Activated CD4-positive, alpha-beta T cell treated with anti-CD3 and anti-CD28 coated beads for 36 hours (primary cell): ENCODE data around the gene GRN. TPM values are rescaled to one million over a fixed set of nuclear protein-coding genes. Genes with fewer than 3 reads are reported as not detected.

ENCODE experiments used
- ATAC-seq: fragments of 200-7000 bp; cut with Tn5 transposase; one replicate; pipeline ENCODE4 v1.10.0; 2021; ENCODE audit warnings: mild to moderate bottlenecking, moderate library complexity
- CTCF ChIA-PET: fragments of 350-600 bp; sonication (Branson Sonifier 250); formaldehyde crosslinking; loops from one replicate; lab custom pipeline; 2021; ENCODE audit warnings: antibody characterized with exemption; lab: Charles Lee
- POLR2A ChIA-PET: fragments of 350-600 bp; sonication (Branson Sonifier 250); formaldehyde crosslinking; loops from one replicate; lab custom pipeline; 2021; ENCODE audit warnings: antibody characterized with exemption, inconsistent platforms; lab: Charles Lee
- DNase-seq: peaks from one replicate; pipeline ENCODE4 v3.0.0-alpha.2; 2020
- H3K27ac Mint-ChIP-seq: one replicate; pipeline ENCODE4 v1.8.0; 2021; ENCODE audit warnings: mixed read lengths
- H3K27me3 Mint-ChIP-seq: one replicate; pipeline ENCODE4 v1.8.0; 2021; ENCODE audit warnings: mixed read lengths
- H3K36me3 Mint-ChIP-seq: one replicate; pipeline ENCODE4 v1.8.0; 2021; ENCODE audit warnings: low read depth, mixed read lengths
- H3K4me1 Mint-ChIP-seq: one replicate; pipeline ENCODE4 v1.8.0; 2021; ENCODE audit warnings: mixed read lengths
- H3K4me3 Mint-ChIP-seq: one replicate; pipeline ENCODE4 v1.8.0; 2021; ENCODE audit warnings: mild to moderate bottlenecking, moderate library complexity, mixed read lengths
- H3K9me3 Mint-ChIP-seq: one replicate; pipeline ENCODE4 v1.8.0; 2021; ENCODE audit warnings: low read depth, mixed read lengths
- intact Hi-C, 2 experiments: fragments of 100-400 bp; cut with DNase I in 1 of 2; cut with micrococcal nuclease in 1 of 2; formaldehyde crosslinking; loops; one replicate each; pipeline versions ENCODE4 v1.14.2 to v1.15.1; 2022 to 2024; cut with DNase I, micrococcal nuclease
- total RNA-seq, 2 experiments: library from RNA; stranded (reverse); gene quantifications; one replicate each; pipeline ENCODE4 v1.2.3, GENCODE V29; 2021

The GRN gene
- total RNA-seq, 2 experiments from 2014 or later: 35.4 to 68.0 TPM

GRCh38 chr17:44353672-44354331 is 8.7 kb downstream of the GRN start:
- intact Hi-C loops: no loop called here
- Mint-ChIP-seq H3K9me3 (no peaks in the 10 kb centered on the region), H3K27me3 (no peaks in the 10 kb centered on the region), H3K4me1 (no peaks in the 10 kb centered on the region), H3K36me3 (peaks cover 3% of the 10 kb centered on the region), H3K4me3 (peak overlapping the region; percentile 23), H3K27ac (no peak overlapping the region)
- POLR2A ChIA-PET: interaction anchor here (0.6 kb wide), 1 partner anchor 37 kb away, joined by 5 read pairs; no protein-coding TSS in a partner anchor
- CTCF ChIA-PET: interaction anchor here (0.6 to 3.3 kb wide), 12 partner anchors 8 to 152 kb away, joined by 3 to 19 read pairs (median 3); partner anchors contain the start of genes FAM171A2 and GRN
- DNase-seq (peak; percentile 43), ATAC-seq (no peak)

GRCh38 chr17:44354582-44355561 is 9.8 kb downstream of the GRN start:
- H3K27me3 Mint-ChIP-seq: no peaks in the 10 kb centered on the region
- ATAC-seq (peak; percentile 40), DNase-seq (peak; percentile 75)
- H3K4me1 Mint-ChIP-seq: no peaks in the 10 kb centered on the region
- H3K27ac Mint-ChIP-seq: no peak overlapping the region
- H3K9me3 Mint-ChIP-seq: no peaks in the 10 kb centered on the region
- intact Hi-C loops: no loop called here
- ChIA-PET CTCF (interaction anchor here (0.6 to 3.3 kb wide), 11 partner anchors 8 to 477 kb away, joined by 3 to 19 read pairs (median 4); partner anchors contain the start of genes FAM171A2 and GRN), POLR2A (no interaction called here)
- H3K4me3 Mint-ChIP-seq: peak overlapping the region; percentile 44
- H3K36me3 Mint-ChIP-seq: peaks cover 3% of the 10 kb centered on the region

- no peak overlapping the region for H3K4me3 Mint-ChIP-seq
- no peaks in the 10 kb centered on the region for H3K9me3 Mint-ChIP-seq
- ATAC-seq (no peak), DNase-seq (no peak)
- H3K36me3 Mint-ChIP-seq: peaks cover 3% of the 10 kb centered on the region
- POLR2A ChIA-PET: no interaction called here
- CTCF ChIA-PET: interaction anchor here (1.0 to 3.3 kb wide), 3 partner anchors 10 to 478 kb away, joined by 3 to 19 read pairs (median 4); partner anchors contain the start of gene GRN
- intact Hi-C loops: no loop called here
- no peaks in the 10 kb centered on the region for H3K4me1 Mint-ChIP-seq
- no peak overlapping the region for H3K27ac Mint-ChIP-seq
- H3K27me3 Mint-ChIP-seq: no peaks in the 10 kb centered on the region
Measured at GRCh38 chr17:44355642-44356099, 10.6 kb downstream of the GRN start.

GRCh38 chr17:44356241-44356640 is 11.1 kb downstream of the GRN start:
- H3K9me3 Mint-ChIP-seq: no peaks in the 10 kb centered on the region
- intact Hi-C loops: no loop called here
- CTCF ChIA-PET: interaction anchor here (0.9 to 3.3 kb wide), 4 partner anchors 11 to 478 kb away, joined by 3 to 19 read pairs (median 4); partner anchors contain the start of gene GRN
- ATAC-seq (no peak), DNase-seq (no peak)
- H3K36me3 Mint-ChIP-seq: peaks cover 3% of the 10 kb centered on the region
- H3K27ac Mint-ChIP-seq: no peak overlapping the region
- POLR2A ChIA-PET: no interaction called here
- no peaks in the 10 kb centered on the region for H3K4me1 Mint-ChIP-seq
- no peak overlapping the region for H3K4me3 Mint-ChIP-seq
- H3K27me3 Mint-ChIP-seq: no peaks in the 10 kb centered on the region

- no peak overlapping the region for H3K4me3 Mint-ChIP-seq
- DNase-seq (no peak), ATAC-seq (no peak)
- H3K4me1 Mint-ChIP-seq: no peaks in the 10 kb centered on the region
- intact Hi-C loops: no loop called here
- ChIA-PET CTCF (interaction anchor here (1.0 to 2.3 kb wide), 5 partner anchors 9 to 146 kb away, joined by 3 to 12 read pairs (median 6); partner anchors contain the start of gene GRN), POLR2A (no interaction called here)
- H3K9me3 Mint-ChIP-seq: no peaks in the 10 kb centered on the region
- H3K27me3 Mint-ChIP-seq: peaks cover 4% of the 10 kb centered on the region
- no peak overlapping the region for H3K27ac Mint-ChIP-seq
- no peaks in the 10 kb centered on the region for H3K36me3 Mint-ChIP-seq
Measured at GRCh38 chr17:44358066-44358465, 13.0 kb downstream of the GRN start.

GRCh38 chr17:44359006-44359405 is 13.9 kb downstream of the GRN start:
- intact Hi-C loops: no loop called here
- ATAC-seq (no peak), DNase-seq (no peak)
- ChIA-PET CTCF (interaction anchor here (1.2 to 2.3 kb wide), 3 partner anchors 8 to 17 kb away, joined by 3 to 12 read pairs (median 7); partner anchors contain the start of gene GRN), POLR2A (no interaction called here)
- Mint-ChIP-seq H3K4me3 (no peak overlapping the region), H3K4me1 (peaks cover 2% of the 10 kb centered on the region), H3K27ac (no peak overlapping the region), H3K36me3 (no peaks in the 10 kb centered on the region), H3K9me3 (no peaks in the 10 kb centered on the region), H3K27me3 (peaks cover 4% of the 10 kb centered on the region)

GRCh38 chr17:44359458-44360143 is 14.5 kb downstream of the GRN start:
- intact Hi-C loops: no loop called here
- ChIA-PET CTCF (interaction anchor here (0.7 to 4.3 kb wide), 2 partner anchors 9 kb away, joined by 3 to 25 read pairs; no protein-coding TSS in a partner anchor), POLR2A (interaction anchor here (0.6 kb wide), 2 partner anchors 138 to 175 kb away, joined by 3 to 4 read pairs; no protein-coding TSS in a partner anchor)
- DNase-seq (no peak), ATAC-seq (no peak)
- peaks cover 4% of the 10 kb centered on the region for H3K27me3 Mint-ChIP-seq
- no peaks in the 10 kb centered on the region for H3K36me3 Mint-ChIP-seq
- no peaks in the 10 kb centered on the region for H3K9me3 Mint-ChIP-seq
- peaks cover 2% of the 10 kb centered on the region for H3K4me1 Mint-ChIP-seq
- no peak overlapping the region for H3K4me3 Mint-ChIP-seq
- no peak overlapping the region for H3K27ac Mint-ChIP-seq

GRCh38 chr17:44360144-44360533 is 15.0 kb downstream of the GRN start:
- CTCF ChIA-PET: interaction anchor here (0.6 to 4.3 kb wide), 4 partner anchors 9 to 15 kb away, joined by 3 to 25 read pairs (median 12); partner anchors contain the start of gene GRN
- no peak for ATAC-seq
- intact Hi-C loops: no loop called here
- Mint-ChIP-seq H3K4me1 (peaks cover 2% of the 10 kb centered on the region), H3K27me3 (peaks cover 8% of the 10 kb centered on the region), H3K36me3 (no peaks in the 10 kb centered on the region), H3K9me3 (no peaks in the 10 kb centered on the region), H3K4me3 (no peak overlapping the region), H3K27ac (no peak overlapping the region)
- no peak for DNase-seq
- POLR2A ChIA-PET: interaction anchor here (0.6 kb wide), 2 partner anchors 138 to 175 kb away, joined by 3 to 4 read pairs; no protein-coding TSS in a partner anchor

- H3K9me3 Mint-ChIP-seq: no peaks in the 10 kb centered on the region
- peaks cover 12% of the 10 kb centered on the region for H3K27me3 Mint-ChIP-seq
- no peak overlapping the region for H3K4me3 Mint-ChIP-seq
- no peaks in the 10 kb centered on the region for H3K36me3 Mint-ChIP-seq
- DNase-seq (no peak), ATAC-seq (no peak)
- H3K4me1 Mint-ChIP-seq: peaks cover 2% of the 10 kb centered on the region
- H3K27ac Mint-ChIP-seq: no peak overlapping the region
- ChIA-PET CTCF (interaction anchor here (0.6 to 4.3 kb wide), 5 partner anchors 10 to 526 kb away, joined by 3 to 25 read pairs (median 4); partner anchors contain the start of genes GRN and HDAC5), POLR2A (no interaction called here)
- intact Hi-C loops: no loop called here
Measured at GRCh38 chr17:44360826-44361225, 15.7 kb downstream of the GRN start.
